ENCODE results near the gene TAB2.
A peak's percentile ranks its signal among the peaks of the same experiment; 100 is the strongest.

Gene TAB2

GRCh38 chr6:149337320-149337719 lies 19.8 kb downstream of the TAB2 start:
- no peak for DNase-seq
- Histone ChIP-seq H2AK5ac (ENCODE audit: low read length, severe bottlenecking) (peak overlapping the region; percentile 70), H3K4me3 (ENCODE audit: insufficient read depth in 1 of 2, low read depth in 1 of 2, low read length in 2 of 2) (no peak overlapping the region), H3K4me1 (ENCODE audit: control insufficient read depth, insufficient read depth, low read depth, low read length) (peaks cover 6% of the 10 kb centered on the region), H4K91ac (ENCODE audit: low read length) (no peak overlapping the region), H2BK15ac (ENCODE audit: low read depth, poor library complexity, severe bottlenecking) (peak overlapping the region; percentile 48), H3K23ac (ENCODE audit: low read length in 2 of 2) (no peak overlapping the region), H3K27me3 (ENCODE audit: control insufficient read depth in 1 of 2, insufficient read depth in 1 of 2, low read length in 2 of 2) (no peaks in the 10 kb centered on the region), H3K14ac (ENCODE audit: low read length in 2 of 2) (no peak overlapping the region), H3K18ac (ENCODE audit: low read depth in 1 of 2, low read length in 2 of 2) (no peak overlapping the region), H3K9ac (ENCODE audit: low read length) (peak overlapping the region; percentile 50), H3K79me1 (replicated peaks; ENCODE audit: low read length, poor library complexity, severe bottlenecking) (no peaks in the 10 kb centered on the region), H2AFZ (ENCODE audit: low read depth, low read length) (no peak overlapping the region), H3K4ac (ENCODE audit: low read depth in 1 of 2, low read length in 2 of 2) (no peak overlapping the region), H3K36me3 (ENCODE audit: control insufficient read depth in 1 of 2, insufficient read depth in 2 of 2, low read depth in 1 of 2, low read length in 2 of 2) (no peaks in the 10 kb centered on the region), H3K9me3 (ENCODE audit: control insufficient read depth, low read length) (no peaks in the 10 kb centered on the region), H4K8ac (ENCODE audit: low read length) (no peak overlapping the region), H2BK12ac (ENCODE audit: low read length in 2 of 2) (no peak overlapping the region), H3K4me2 (ENCODE audit: low read length, poor library complexity, severe bottlenecking) (no peak overlapping the region), H3K27ac (ENCODE audit: low read length, poor library complexity, severe bottlenecking) (no peak overlapping the region), H2BK5ac (ENCODE audit: low read depth, low read length, poor library complexity, severe bottlenecking) (no peak overlapping the region), H2BK120ac (ENCODE audit: low read depth, low read length) (no peak overlapping the region)
- 95% methylated on average over 1 of the region's 1 CpG for WGBS

DNA sequence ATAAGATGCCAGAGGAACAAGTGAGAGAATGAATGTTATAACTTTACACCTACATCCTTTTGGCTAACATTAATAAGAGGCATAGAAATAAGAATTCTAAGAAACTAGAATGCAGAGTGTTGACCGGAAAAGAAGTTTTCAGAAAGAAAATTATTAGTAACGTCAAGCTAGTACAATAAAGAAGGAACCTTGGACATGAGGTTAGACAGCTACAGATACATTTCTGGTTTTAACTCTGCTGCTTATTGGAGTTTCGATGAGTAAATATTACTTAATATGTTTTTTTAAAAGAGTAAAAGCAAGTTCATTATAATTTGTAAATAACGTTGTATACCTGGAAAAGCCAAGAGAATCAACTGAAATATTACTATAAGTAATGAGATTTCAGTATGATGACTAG lies 22.7 kb downstream of the TAB2 start:
- H3K4ac ChIP-seq (ENCODE audit: low read depth in 1 of 2, low read length in 2 of 2), result no peak overlapping the region
- no peak overlapping the region for H3K14ac ChIP-seq (ENCODE audit: low read length in 2 of 2)
- H3K4me1 ChIP-seq (ENCODE audit: control insufficient read depth, insufficient read depth, low read depth, low read length), result peaks cover 8% of the 10 kb centered on the region
- H3K27ac ChIP-seq (ENCODE audit: low read length, poor library complexity, severe bottlenecking), result no peak overlapping the region
- 95% methylated on average over 2 of the region's 4 CpGs for WGBS
- H3K36me3 ChIP-seq (ENCODE audit: control insufficient read depth in 1 of 2, insufficient read depth in 2 of 2, low read depth in 1 of 2, low read length in 2 of 2), result peaks cover 0 to 2% of the 10 kb centered on the region in 2 experiments
- H3K4me3 ChIP-seq (ENCODE audit: insufficient read depth in 1 of 2, low read depth in 1 of 2, low read length in 2 of 2), result no peak overlapping the region
- no peak overlapping the region for H3K4me2 ChIP-seq (ENCODE audit: low read length, poor library complexity, severe bottlenecking)
- no peak overlapping the region for H2BK12ac ChIP-seq (ENCODE audit: low read length in 2 of 2)
- H2AK5ac ChIP-seq (ENCODE audit: low read length, severe bottlenecking), result no peak overlapping the region
- H3K9ac ChIP-seq (ENCODE audit: low read length), result no peak overlapping the region
- no peaks in the 10 kb centered on the region for H3K79me1 ChIP-seq (replicated peaks; ENCODE audit: low read length, poor library complexity, severe bottlenecking)
- H3K18ac ChIP-seq (ENCODE audit: low read depth in 1 of 2, low read length in 2 of 2), result no peak overlapping the region
- no peak overlapping the region for H2BK15ac ChIP-seq (ENCODE audit: low read depth, poor library complexity, severe bottlenecking)
- no peak overlapping the region for H2AFZ ChIP-seq (ENCODE audit: low read depth, low read length)
- H4K8ac ChIP-seq (ENCODE audit: low read length), result no peak overlapping the region
- H4K91ac ChIP-seq (ENCODE audit: low read length), result no peak overlapping the region
- no peak overlapping the region for H2BK5ac ChIP-seq (ENCODE audit: low read depth, low read length, poor library complexity, severe bottlenecking)
- no peaks in the 10 kb centered on the region for H3K9me3 ChIP-seq (ENCODE audit: control insufficient read depth, low read length)
- no peaks in the 10 kb centered on the region for H3K27me3 ChIP-seq (ENCODE audit: control insufficient read depth in 1 of 2, insufficient read depth in 1 of 2, low read length in 2 of 2)
- H3K23ac ChIP-seq (ENCODE audit: low read length in 2 of 2), result no peak overlapping the region
- H2BK120ac ChIP-seq (ENCODE audit: low read depth, low read length), result no peak overlapping the region
- no peak for DNase-seq

DNA sequence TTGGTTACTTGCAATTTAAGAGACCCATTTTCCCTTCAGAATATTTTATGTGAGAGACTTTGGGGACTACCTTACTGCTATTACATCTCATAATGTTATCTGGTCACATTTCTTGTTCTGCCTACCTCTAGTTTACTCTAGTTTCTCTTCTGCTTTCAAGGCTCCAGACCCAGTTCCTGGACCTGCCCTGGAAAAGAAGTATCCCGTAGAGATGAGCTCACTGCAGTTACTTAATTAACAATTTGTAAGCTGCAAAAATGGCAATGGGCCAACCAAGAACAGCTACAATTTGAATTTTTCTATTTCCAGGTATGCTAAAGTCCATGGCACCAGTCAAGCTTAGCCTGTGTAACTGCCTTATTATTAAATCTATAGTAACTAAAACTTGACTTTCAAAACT lies 25.0 kb downstream of the TAB2 start:
- Histone ChIP-seq H2BK12ac (ENCODE audit: low read length in 2 of 2) (no peak overlapping the region), H3K18ac (ENCODE audit: low read depth in 1 of 2, low read length in 2 of 2) (no peak overlapping the region), H3K79me1 (replicated peaks; ENCODE audit: low read length, poor library complexity, severe bottlenecking) (peaks cover 1% of the 10 kb centered on the region), H2BK120ac (ENCODE audit: low read depth, low read length) (no peak overlapping the region), H2BK15ac (ENCODE audit: low read depth, poor library complexity, severe bottlenecking) (no peak overlapping the region), H4K8ac (ENCODE audit: low read length) (no peak overlapping the region), H3K4me1 (ENCODE audit: control insufficient read depth, insufficient read depth, low read depth, low read length) (peaks cover 5% of the 10 kb centered on the region), H3K4me2 (ENCODE audit: low read length, poor library complexity, severe bottlenecking) (no peak overlapping the region), H3K4ac (ENCODE audit: low read depth in 1 of 2, low read length in 2 of 2) (no peak overlapping the region), H3K27me3 (ENCODE audit: control insufficient read depth in 1 of 2, insufficient read depth in 1 of 2, low read length in 2 of 2) (no peaks in the 10 kb centered on the region), H3K4me3 (ENCODE audit: insufficient read depth in 1 of 2, low read depth in 1 of 2, low read length in 2 of 2) (no peak overlapping the region), H2BK5ac (ENCODE audit: low read depth, low read length, poor library complexity, severe bottlenecking) (no peak overlapping the region), H3K27ac (ENCODE audit: low read length, poor library complexity, severe bottlenecking) (no peak overlapping the region), H2AFZ (ENCODE audit: low read depth, low read length) (no peak overlapping the region), H3K9ac (ENCODE audit: low read length) (no peak overlapping the region), H3K23ac (ENCODE audit: low read length in 2 of 2) (no peak overlapping the region), H3K14ac (ENCODE audit: low read length in 2 of 2) (no peak overlapping the region), H4K91ac (ENCODE audit: low read length) (no peak overlapping the region), H2AK5ac (ENCODE audit: low read length, severe bottlenecking) (no peak overlapping the region), H3K9me3 (ENCODE audit: control insufficient read depth, low read length) (no peaks in the 10 kb centered on the region), H3K36me3 (ENCODE audit: control insufficient read depth in 1 of 2, insufficient read depth in 2 of 2, low read depth in 1 of 2, low read length in 2 of 2) (peaks cover 0 to 6% of the 10 kb centered on the region in 2 experiments)
- no peak for DNase-seq
- WGBS, result 92% methylated on average over 1 of the region's 1 CpG

DNA sequence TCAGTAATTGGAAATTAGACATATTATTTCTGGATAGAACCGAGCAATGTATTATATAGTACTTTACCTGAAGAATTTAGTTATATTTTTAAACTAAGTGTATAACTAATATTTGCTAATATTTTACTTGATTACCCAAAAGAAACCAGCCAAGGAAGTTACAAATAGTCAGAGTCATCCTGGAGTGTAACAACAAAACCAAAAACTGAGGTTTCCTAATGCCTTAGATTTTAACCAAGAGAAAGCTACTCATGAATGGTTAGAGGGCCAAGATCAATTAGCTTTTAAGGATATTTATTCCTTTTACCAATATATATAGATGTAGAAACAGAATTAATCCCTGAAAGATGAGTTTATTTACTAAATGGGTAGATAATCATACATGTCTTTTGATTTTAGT lies 26.0 kb downstream of the TAB2 start:
- Histone ChIP-seq H3K14ac (ENCODE audit: low read length in 2 of 2) (no peak overlapping the region), H3K9ac (ENCODE audit: low read length) (no peak overlapping the region), H3K27me3 (ENCODE audit: control insufficient read depth in 1 of 2, insufficient read depth in 1 of 2, low read length in 2 of 2) (no peaks in the 10 kb centered on the region), H3K36me3 (ENCODE audit: control insufficient read depth in 1 of 2, insufficient read depth in 2 of 2, low read depth in 1 of 2, low read length in 2 of 2) (peaks cover 0 to 6% of the 10 kb centered on the region in 2 experiments), H3K18ac (ENCODE audit: low read depth in 1 of 2, low read length in 2 of 2) (no peak overlapping the region), H3K4me3 (ENCODE audit: insufficient read depth in 1 of 2, low read depth in 1 of 2, low read length in 2 of 2) (no peak overlapping the region), H4K91ac (ENCODE audit: low read length) (no peak overlapping the region), H3K23ac (ENCODE audit: low read length in 2 of 2) (no peak overlapping the region), H2BK15ac (ENCODE audit: low read depth, poor library complexity, severe bottlenecking) (no peak overlapping the region), H2BK5ac (ENCODE audit: low read depth, low read length, poor library complexity, severe bottlenecking) (no peak overlapping the region), H3K27ac (ENCODE audit: low read length, poor library complexity, severe bottlenecking) (no peak overlapping the region), H2AK5ac (ENCODE audit: low read length, severe bottlenecking) (no peak overlapping the region), H3K4ac (ENCODE audit: low read depth in 1 of 2, low read length in 2 of 2) (no peak overlapping the region), H2BK120ac (ENCODE audit: low read depth, low read length) (no peak overlapping the region), H3K79me1 (replicated peaks; ENCODE audit: low read length, poor library complexity, severe bottlenecking) (peaks cover 1% of the 10 kb centered on the region), H3K4me1 (ENCODE audit: control insufficient read depth, insufficient read depth, low read depth, low read length) (peaks cover 5% of the 10 kb centered on the region), H2BK12ac (ENCODE audit: low read length in 2 of 2) (no peak overlapping the region), H2AFZ (ENCODE audit: low read depth, low read length) (no peak overlapping the region), H3K4me2 (ENCODE audit: low read length, poor library complexity, severe bottlenecking) (no peak overlapping the region), H4K8ac (ENCODE audit: low read length) (no peak overlapping the region), H3K9me3 (ENCODE audit: control insufficient read depth, low read length) (no peaks in the 10 kb centered on the region)
- WGBS, result no CpG with 5 or more reads among the region's 1 CpG
- no peak for DNase-seq
